ENCODE data around the gene TCTA.

DNA sequence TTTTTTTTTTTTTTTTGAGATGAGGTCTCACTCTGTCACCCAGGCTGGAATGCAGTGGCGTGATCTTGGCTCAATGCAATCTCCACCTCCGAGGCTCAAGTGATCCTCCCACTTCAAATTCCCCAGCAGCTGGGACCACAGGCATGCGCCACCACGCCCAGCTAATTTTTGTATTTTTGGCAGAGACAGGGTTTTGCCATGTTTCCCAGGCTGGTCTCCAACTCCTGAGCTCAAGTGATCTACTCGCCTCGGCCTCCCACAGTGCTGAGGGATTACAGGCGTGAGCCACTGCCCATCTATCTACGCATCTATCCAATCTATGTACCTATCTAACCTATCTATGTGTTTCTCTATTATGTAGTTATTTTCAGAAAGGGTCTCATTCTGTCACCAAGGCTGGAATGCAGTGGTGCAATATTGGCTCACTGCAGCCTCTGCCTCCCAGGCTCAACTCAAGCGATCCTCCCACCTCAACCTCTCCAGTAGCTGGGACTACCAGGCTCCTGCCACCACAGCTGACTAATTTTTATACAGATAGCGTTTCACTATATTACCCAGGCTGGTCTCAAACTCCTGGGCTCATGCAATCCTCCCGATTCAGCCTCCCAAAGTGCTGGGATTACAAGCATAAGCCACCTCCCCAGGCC lies 33.9 kb upstream of the TCTA start:
- no peak for TF ChIP-seq CTCF (IDR thresholded peaks at IDR 0.05 in 4 of 5, conservative IDR thresholded peaks at IDR 0.05 in 1 of 5)
- TF ChIP-seq POLR2A (IDR thresholded peaks at IDR 0.05) = no peak

Data from gastrocnemius medialis (tissue), 4 donors.